NCI-H2196 (cell line): ENCODE results near the gene BTG1.

Experiments used
- DNase-seq: peaks from one replicate; lab custom pipeline; 2025; ENCODE audit not compliant: unreplicated experiment; lab: John Stamatoyannopoulos, UW

The BTG1 gene

GRCh38 chr12:92133795-92134637, 11.6 kb downstream of the BTG1 start:
- no peak for DNase-seq

GRCh38 chr12:92133171-92133570, 12.5 kb downstream of the BTG1 start:
- no peak for DNase-seq

- DNase-seq, result no peak
Observed at GRCh38 chr12:92132288-92132687, 13.4 kb downstream of the BTG1 start.

GRCh38 chr12:92130999-92131398, 14.6 kb downstream of the BTG1 start:
- DNase-seq, result no peak

- no peak for DNase-seq
Observed at GRCh38 chr12:92129609-92130008, 16.0 kb downstream of the BTG1 start.

GRCh38 chr12:92128612-92129011, 17.0 kb downstream of the BTG1 start:
- DNase-seq, result no peak

- DNase-seq, result no peak
Observed at GRCh38 chr12:92124689-92125029, 21.0 kb downstream of the BTG1 start.

- DNase-seq, result no peak
Observed at GRCh38 chr12:92123780-92124688, 21.6 kb downstream of the BTG1 start.

DNA sequence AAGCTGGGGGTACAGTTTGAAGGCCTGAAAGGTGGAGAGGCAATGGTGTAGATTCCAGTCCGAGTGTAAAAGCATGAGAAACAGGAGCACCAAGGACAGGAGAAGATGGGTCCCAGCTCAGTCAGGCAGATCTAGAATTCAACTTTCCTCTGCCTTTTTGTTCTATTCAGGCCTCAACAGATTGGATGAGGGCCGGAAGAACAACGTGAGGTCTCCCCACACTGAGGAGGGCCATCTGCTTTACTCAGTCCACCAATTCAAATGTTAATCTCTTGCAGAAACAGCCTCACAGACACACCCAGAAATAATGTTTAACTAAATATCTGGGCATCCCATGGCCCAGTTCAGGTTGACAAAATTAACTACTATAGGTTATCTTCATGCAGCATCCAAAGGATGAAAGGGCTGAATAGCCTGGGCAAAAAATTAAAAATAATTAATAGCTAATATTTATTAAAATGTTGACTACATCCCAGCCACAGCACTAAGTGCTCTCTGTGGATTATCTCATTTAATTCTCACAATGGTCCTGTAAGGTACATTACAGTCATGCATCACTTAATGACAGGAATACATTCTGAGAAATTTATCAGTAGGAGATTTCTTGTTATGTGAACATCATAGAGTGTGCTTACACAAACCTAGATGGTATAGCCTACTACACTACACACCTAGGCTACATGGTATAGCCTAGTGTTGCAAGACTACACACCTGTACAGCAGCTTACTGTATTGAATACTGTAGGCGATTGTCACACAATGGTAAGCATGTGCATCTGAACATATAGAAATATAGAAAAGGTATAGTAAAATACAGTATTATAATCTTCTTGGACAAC, 22.5 kb downstream of the BTG1 start:
- no peak for DNase-seq

- no peak for DNase-seq
Observed at GRCh38 chr12:92121826-92122225, 23.8 kb downstream of the BTG1 start.

DNA sequence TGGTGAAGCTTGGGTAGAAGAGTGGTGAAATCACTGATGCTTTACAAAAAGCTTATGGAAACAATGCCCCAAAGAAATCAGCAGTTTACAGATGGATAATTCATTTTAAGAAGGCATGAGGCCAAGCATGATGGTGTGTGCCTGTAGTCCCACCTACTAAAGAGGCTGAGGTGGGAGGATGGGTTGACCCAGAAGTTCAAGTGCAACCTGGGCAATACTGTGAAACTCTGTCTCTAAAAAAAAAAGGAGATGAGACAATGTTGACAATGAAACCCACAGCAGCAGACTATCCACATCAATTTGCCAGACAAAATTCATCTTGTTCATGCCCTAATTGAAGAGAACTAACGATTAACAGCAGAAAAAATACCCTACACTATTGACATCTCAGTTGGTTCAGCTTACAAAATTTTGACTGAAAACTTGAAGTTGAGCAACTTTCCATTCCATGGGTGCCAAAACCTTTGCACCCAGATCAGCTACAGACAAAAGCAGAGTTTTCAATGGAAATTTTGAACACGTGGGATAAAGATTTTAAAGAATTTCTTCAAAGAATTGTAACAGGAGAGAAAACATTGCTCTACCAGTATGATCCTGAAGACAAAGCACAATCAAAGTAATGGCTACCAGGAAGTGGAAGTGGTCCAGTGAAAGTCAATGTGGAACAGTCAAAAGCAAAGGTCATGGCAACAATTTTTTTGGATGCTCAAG, 26.7 kb downstream of the BTG1 start:
- no peak for DNase-seq

GRCh38 chr12:92114834-92115233, 30.8 kb downstream of the BTG1 start:
- no peak for DNase-seq

- no peak for DNase-seq
Observed at GRCh38 chr12:92111256-92111655, 34.4 kb downstream of the BTG1 start.

DNA sequence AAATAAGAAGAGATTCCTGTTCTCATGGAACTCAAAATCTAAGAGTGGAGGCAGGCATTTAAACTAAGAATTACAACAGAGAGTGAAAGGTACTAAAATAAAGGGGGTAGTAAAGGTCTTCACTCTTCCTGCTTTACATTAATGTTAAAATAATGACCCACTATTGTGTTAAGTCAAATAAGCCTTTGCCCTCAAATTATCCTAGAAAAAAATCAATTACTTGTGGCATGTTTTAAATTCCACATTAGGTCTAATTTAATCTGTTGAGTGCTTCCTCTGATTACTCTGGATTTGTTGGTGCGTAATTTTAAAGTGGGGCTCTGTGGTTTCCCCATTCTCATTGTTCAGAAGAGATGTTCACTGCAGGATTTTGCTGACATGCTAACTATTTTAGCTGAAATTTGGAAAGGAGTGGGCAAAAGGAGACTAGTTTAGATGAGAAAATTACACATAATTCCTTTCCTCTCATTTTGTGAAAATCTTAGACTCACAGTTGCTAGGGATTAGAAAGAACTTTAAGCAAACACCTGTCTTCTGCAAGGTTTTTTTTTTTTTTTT, 35.5 kb downstream of the BTG1 start:
- no peak for DNase-seq

- DNase-seq, result no peak
Observed at GRCh38 chr12:92109613-92110012, 36.0 kb downstream of the BTG1 start.

DNA sequence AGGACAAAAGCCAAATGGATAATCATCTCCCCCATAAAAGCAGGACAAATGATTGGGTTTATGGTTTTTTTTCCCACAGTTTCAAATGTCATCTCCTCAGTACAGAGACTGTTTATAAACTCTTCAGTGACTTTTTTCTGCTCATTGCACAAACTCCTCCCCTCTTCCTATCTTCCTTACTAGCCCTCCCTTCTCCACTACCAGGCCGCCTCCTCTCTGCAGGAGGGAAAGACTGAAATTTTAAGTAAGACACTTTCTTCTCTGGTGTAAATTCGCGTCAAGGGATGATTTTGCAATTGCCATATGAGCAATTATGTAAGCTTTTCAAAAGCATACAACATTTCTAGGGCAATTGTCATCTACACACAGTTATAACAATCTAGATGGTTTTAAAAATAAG, 37.0 kb downstream of the BTG1 start:
- no peak for DNase-seq

DNA sequence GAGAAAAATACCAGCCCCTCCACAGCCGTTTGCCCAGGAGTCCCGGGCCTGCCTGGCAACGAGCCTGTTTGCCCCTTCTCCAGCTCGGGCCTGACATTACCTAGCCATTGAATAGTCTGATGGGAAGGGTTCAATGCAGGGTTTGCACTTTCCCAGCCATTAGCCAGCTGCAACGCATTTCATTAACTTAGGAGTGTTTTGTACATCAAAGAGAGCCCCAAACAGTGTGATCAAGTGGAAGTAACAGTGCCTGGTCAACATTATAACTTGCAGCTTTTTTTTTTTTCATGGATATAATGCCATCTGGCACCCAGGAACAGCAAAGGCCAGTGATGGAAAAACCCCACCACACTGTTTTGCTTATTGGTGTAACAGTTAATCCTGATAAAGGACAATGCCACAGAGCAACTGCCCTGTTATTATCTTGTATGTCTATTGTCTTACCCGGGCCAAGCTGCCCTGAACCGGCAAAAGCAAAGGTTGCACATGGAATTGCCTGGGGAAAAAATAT, 38.0 kb downstream of the BTG1 start:
- DNase-seq, result no peak

GRCh38 chr12:92107094-92107493, 38.6 kb downstream of the BTG1 start:
- DNase-seq, result no peak

GRCh38 chr12:92105676-92106075, 40.0 kb downstream of the BTG1 start:
- DNase-seq, result no peak

DNA sequence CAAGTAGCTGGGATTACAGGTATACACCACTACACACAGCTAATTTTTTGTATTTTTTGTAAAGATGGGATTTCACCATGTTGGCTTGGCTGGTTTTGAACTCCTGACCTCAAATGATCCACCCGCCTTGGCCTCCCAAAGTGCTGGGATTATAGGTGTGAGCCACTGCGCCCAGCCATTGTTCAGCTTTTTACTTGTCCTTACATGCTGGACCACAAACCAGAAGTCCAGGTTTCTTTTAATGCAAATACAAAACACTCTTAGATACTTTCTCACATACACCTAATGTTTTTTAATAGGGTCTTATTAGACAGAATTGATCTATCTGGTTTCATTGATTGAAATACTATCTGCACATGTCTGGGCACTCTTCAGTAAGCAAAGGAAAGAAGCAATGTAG, 40.5 kb downstream of the BTG1 start:
- no peak for DNase-seq
